ENCODE data around the gene URB2. TPM values are rescaled to one million over a fixed set of nuclear protein-coding genes. Genes with fewer than 3 reads are reported as not detected.

Gene URB2
- total and polyA plus RNA-seq, 2 experiments from 2014 or later = 7.6 to 44.3 TPM

GRCh38 chr1:229691362-229691761 is 65.3 kb downstream of the URB2 start:
- H3K4me2 ChIP-seq = no peak overlapping the region
- H3K4me1 Mint-ChIP-seq = peaks cover 32% of the 10 kb centered on the region
- H3K36me3 ChIP-seq (ENCODE audit: insufficient read depth) = no peaks in the 10 kb centered on the region
- H4K20me1 ChIP-seq (replicated peaks; ENCODE audit: insufficient read depth) = no peaks in the 10 kb centered on the region
- no peak overlapping the region for H3K27ac Mint-ChIP-seq
- ATAC-seq (no peak), DNase-seq (ENCODE audit: low spot score) (no peak)
- 0 out of 2 replicates have a peak, but pooled peaks cover 6% of the 10 kb centered on the region for H3K9me2 ChIP-seq (ENCODE audit: insufficient read depth)
- H3K9me3 Mint-ChIP-seq = 0 out of 3 replicates have a peak, but pooled peaks cover 2% of the 10 kb centered on the region
- no peaks in the 10 kb centered on the region for H3K79me2 ChIP-seq (replicated peaks; ENCODE audit: insufficient read depth)
- peaks cover 2% of the 10 kb centered on the region for H3K27me3 Mint-ChIP-seq (ENCODE audit: insufficient read depth, low read depth, poor library complexity)
- H3K36me3 Mint-ChIP-seq (ENCODE audit: low read depth) = no peaks in the 10 kb centered on the region; the same call in 2 of the 3 replicates
- H3K4me3 ChIP-seq = no peak overlapping the region
- H3F3A ChIP-seq (replicated peaks; ENCODE audit: low read depth) = no peaks in the 10 kb centered on the region; the same call in 1 of the 2 replicates
- TF ChIP-seq STAT1 (IDR thresholded peaks at IDR 0.05; ENCODE audit: unreplicated experiment) (no peak), ZNF462 (CRISPR knock-in tag; IDR thresholded peaks at IDR 0.05) (no peak), CREB1 (CRISPR knock-in tag; IDR thresholded peaks at IDR 0.05; ENCODE audit: low read depth) (no peak), CTCF (conservative IDR thresholded peaks at IDR 0.05; ENCODE audit: low read depth in 2 of 2) (no peak), ETS1 (IDR thresholded peaks at IDR 0.05) (no peak), POLR2AphosphoS5 (IDR thresholded peaks at IDR 0.05; ENCODE audit: low read depth) (no peak), NANOG (IDR thresholded peaks at IDR 0.05; ENCODE audit: borderline replicate concordance) (no peak), ZNF114 (CRISPR knock-in tag; IDR thresholded peaks at IDR 0.05) (no peak), REST (IDR thresholded peaks at IDR 0.05; ENCODE audit: unreplicated experiment) (no peak), JUNB (IDR thresholded peaks at IDR 0.05; ENCODE audit: unreplicated experiment) (no peak), ZNF331 (CRISPR knock-in tag; IDR thresholded peaks at IDR 0.05; ENCODE audit: low read depth) (no peak), EZH2phosphoT487 (IDR thresholded peaks at IDR 0.05; ENCODE audit: unreplicated experiment) (no peak), EZH2 (IDR thresholded peaks at IDR 0.05; ENCODE audit: low read depth, unreplicated experiment) (no peak)
- H3K4me1 ChIP-seq (ENCODE audit: insufficient read depth) = peaks cover 30% of the 10 kb centered on the region
- no peak overlapping the region for H3K4me3 Mint-ChIP-seq
- H3K27me3 ChIP-seq (ENCODE audit: insufficient read depth) = no peaks in the 10 kb centered on the region
- no peak overlapping the region for H3K27ac ChIP-seq (ENCODE audit: low read depth)
- no peak overlapping the region for H2AFZ ChIP-seq
